Upper lobe of right lung (tissue), 1 donor: ENCODE results near the gene PREP. TPM values are rescaled to one million over a fixed set of nuclear protein-coding genes. Genes with fewer than 3 reads are reported as not detected.
"Not testable (repeated sequence)": the region's sequence is repeated elsewhere in the genome, so short reads cannot be mapped to it uniquely, and the experiment has no call there.

ENCODE experiments used
- ATAC-seq: fragments of 200-7000 bp; cut with Tn5 transposase; one replicate; pipeline ENCODE4 v1.9.1; 2020; ENCODE audit warnings: mild to moderate bottlenecking, moderate library complexity
- DNase-seq: peaks from one replicate; pipeline ENCODE4 v3.0.0-alpha.2; 2020
- H3K27ac ChIP-seq: fragments of 200-600 bp; one replicate; pipeline ENCODE4 v1.8.0; 2022
- H3K27me3 ChIP-seq: fragments of 200-600 bp; one replicate; pipeline ENCODE4 v1.8.0; 2022; ENCODE audit warnings: mild to moderate bottlenecking
- H3K36me3 ChIP-seq: fragments of 200-600 bp; one replicate; pipeline ENCODE4 v1.8.0; 2022
- H3K4me1 ChIP-seq: fragments of 200-600 bp; one replicate; pipeline ENCODE4 v1.8.0; 2022
- H3K4me3 ChIP-seq: fragments of 200-600 bp; one replicate; pipeline ENCODE4 v1.8.0; 2022; ENCODE audit warnings: mild to moderate bottlenecking
- H3K9me3 ChIP-seq: fragments of 200-600 bp; one replicate; pipeline ENCODE4 v1.8.0; 2022
- CTCF ChIP-seq: fragments of 200-600 bp; IDR thresholded peaks from one replicate; pipeline ENCODE4 v1.8.0; 2022; ENCODE audit warnings: antibody characterized with exemption
- intact Hi-C: fragments of 100-400 bp; cut with DNase I; formaldehyde crosslinking; loops from one replicate; pipeline ENCODE4 v1.11.0; 2022
- total RNA-seq: library from RNA; stranded (reverse); fragmentation: NEBNext Ultra II Directional; extraction: Animal tissue kit (Norgen Biotek cat#: 25700); gene quantifications from one replicate; pipeline ENCODE4 v1.2.1, GENCODE V29; 2021
- donor health status: DM: no; HTN: yes; CAD: no; lungs with severe emphysema.

PREP gene
- total RNA-seq, 1 donor from 2014 or later, result 32.9 TPM

- DNase-seq (no peak), ATAC-seq (no peak)
- Histone ChIP-seq H3K4me3 (no peak overlapping the region), H3K9me3 (no peaks in the 10 kb centered on the region), H3K4me1 (no peaks in the 10 kb centered on the region), H3K36me3 (peaks cover 42% of the 10 kb centered on the region), H3K27me3 (no peaks in the 10 kb centered on the region), H3K27ac (no peak overlapping the region)
- no peak for TF ChIP-seq CTCF
- intact Hi-C loops, result no loop called here
These were observed 50.8 kb downstream of the PREP start for GRCh38 chr6:105352037-105352617.

- Histone ChIP-seq H3K27ac (no peak overlapping the region), H3K36me3 (peaks cover 42% of the 10 kb centered on the region), H3K9me3 (no peaks in the 10 kb centered on the region), H3K27me3 (no peaks in the 10 kb centered on the region), H3K4me1 (no peaks in the 10 kb centered on the region), H3K4me3 (no peak overlapping the region)
- TF ChIP-seq CTCF, result no peak
- DNase-seq, result no peak
- intact Hi-C loops, result no loop called here
- no peak for ATAC-seq
These were observed 54.0 kb downstream of the PREP start for GRCh38 chr6:105348897-105349296.

- intact Hi-C loops, result no loop called here
- H3K4me3 ChIP-seq, result no peak overlapping the region
- ATAC-seq (no peak), DNase-seq (no peak)
- H3K4me1 ChIP-seq, result no peaks in the 10 kb centered on the region
- no peaks in the 10 kb centered on the region for H3K27me3 ChIP-seq
- H3K36me3 ChIP-seq, result peaks cover 20% of the 10 kb centered on the region
- TF ChIP-seq CTCF, result no peak
- H3K9me3 ChIP-seq, result no peaks in the 10 kb centered on the region
- H3K27ac ChIP-seq, result no peak overlapping the region
These were observed 56.8 kb downstream of the PREP start for GRCh38 chr6:105346052-105346451.

GRCh38 chr6:105345506-105345905 lies 57.4 kb downstream of the PREP start:
- no peaks in the 10 kb centered on the region for H3K9me3 ChIP-seq
- no peak overlapping the region for H3K27ac ChIP-seq
- no peak overlapping the region for H3K4me3 ChIP-seq
- no peak for TF ChIP-seq CTCF
- DNase-seq (no peak), ATAC-seq (no peak)
- peaks cover 15% of the 10 kb centered on the region for H3K36me3 ChIP-seq
- intact Hi-C loops, result no loop called here
- H3K4me1 ChIP-seq, result no peaks in the 10 kb centered on the region
- no peaks in the 10 kb centered on the region for H3K27me3 ChIP-seq

GRCh38 chr6:105344881-105345370 lies 58.0 kb downstream of the PREP start:
- DNase-seq, result no peak

GRCh38 chr6:105338350-105338983 lies 64.4 kb downstream of the PREP start:
- H3K4me3 ChIP-seq, H3K36me3 ChIP-seq, intact Hi-C loops, H3K4me1 ChIP-seq, H3K27me3 ChIP-seq, DNase-seq, ATAC-seq, H3K27ac ChIP-seq, H3K9me3 ChIP-seq: not testable (repeated sequence)

More at GRCh38 chr6:105344881-105345370, 58.0 kb downstream of the PREP start:
- H3K27me3 ChIP-seq, result no peaks in the 10 kb centered on the region
- no peaks in the 10 kb centered on the region for H3K4me1 ChIP-seq
- intact Hi-C loops, result no loop called here
- H3K27ac ChIP-seq, result no peak overlapping the region
- peaks cover 10% of the 10 kb centered on the region for H3K36me3 ChIP-seq
- no peak for TF ChIP-seq CTCF
- no peak overlapping the region for H3K4me3 ChIP-seq
- ATAC-seq, result no peak
- H3K9me3 ChIP-seq, result no peaks in the 10 kb centered on the region
